K562 (cell line): ENCODE results near the gene CNGA3. TPM values are rescaled to one million over a fixed set of nuclear protein-coding genes. Genes with fewer than 3 reads are reported as not detected.

ENCODE experiments used
- ATF7 ChIP-seq: fragments of 450-650 bp; IDR thresholded peaks from 2 replicates; pipeline ENCODE4 v1.7.1; 2014; ENCODE audit warnings: mild to moderate bottlenecking, moderate library complexity
- CEBPG ChIP-seq, 3 experiments: fragments of 200-800 bp in 1 of 3; sonication (Bioruptor generic) in 1 of 3; sonication (generic) in 1 of 3; formaldehyde crosslinking in 1 of 3; IDR thresholded peaks in 2 of 3; conservative IDR thresholded peaks in 1 of 3; 2 replicates each; pipeline versions ENCODE4 v1.6.1 to v1.8.0; 2016 to 2022; ENCODE audit warnings: missing compliant biosample characterization in 2 of 3, missing genetic modification characterization in 2 of 3, mild to moderate bottlenecking in 1 of 3, missing genetic modification reagents in 1 of 3
- CTCF ChIP-seq, 3 experiments: IDR thresholded peaks in 2 of 3; conservative IDR thresholded peaks in 1 of 3; 2 replicates each; pipeline ENCODE4 v1.5.1; 2011 to 2012; ENCODE audit warnings: low read length in 3 of 3, mild to moderate bottlenecking in 3 of 3, control low read depth in 2 of 3, improper control_type of control experiment in 1 of 3, inconsistent platforms in 1 of 3, low read depth in 1 of 3, mixed read lengths in 1 of 3, moderate library complexity in 1 of 3; ENCODE audit not compliant: insufficient read depth in 2 of 3
- CXXC5 ChIP-seq: fragments of 250-450 bp; sonication (Bioruptor Pico); IDR thresholded peaks from 2 replicates; pipeline ENCODE4 v1.8.0; 2022; ENCODE audit warnings: inconsistent platforms, mild to moderate bottlenecking, moderate library complexity
- DACH1 ChIP-seq: fragments of 450-650 bp; IDR thresholded peaks from 2 replicates; pipeline ENCODE4 v1.6.1; 2018; ENCODE audit not compliant: partially characterized antibody
- FIP1L1 ChIP-seq: fragments of 200-400 bp; formaldehyde crosslinking; IDR thresholded peaks from 2 replicates; pipeline ENCODE4 v1.6.1; 2018; ENCODE audit warnings: mild to moderate bottlenecking, low read depth, low read length; ENCODE audit not compliant: poor library complexity, severe bottlenecking
- HMGN3 ChIP-seq: IDR thresholded peaks from 2 replicates; pipeline ENCODE4 v1.6.1; 2011; ENCODE audit warnings: borderline replicate concordance, low read depth, mild to moderate bottlenecking, mixed read lengths, low read length; ENCODE audit not compliant: insufficient read length; ENCODE audit errors: extremely low read depth
- HNRNPH1 ChIP-seq: fragments of 200-400 bp; formaldehyde crosslinking; optimal IDR thresholded peaks from 2 replicates; pipeline ENCODE3; 2017; ENCODE audit warnings: low read depth, mild to moderate bottlenecking, low read length, moderate library complexity
- KLF16 ChIP-seq: IDR thresholded peaks from 2 replicates; pipeline ENCODE4 v1.6.1; 2016; ENCODE audit warnings: antibody characterized with exemption
- MAFK ChIP-seq: IDR thresholded peaks from 2 replicates; pipeline ENCODE4 v1.6.1; 2011; ENCODE audit warnings: low read length, improper control_type of control experiment
- MYNN ChIP-seq, 2 experiments: sonication (generic); formaldehyde crosslinking in 1 of 2; IDR thresholded peaks; 2 replicates each; pipeline versions ENCODE4 v1.5.0 to v1.6.1; 2016 to 2020; ENCODE audit warnings: antibody characterized with exemption in 1 of 2, missing genetic modification reagents in 1 of 2
- NCOR1 ChIP-seq: fragments of 450-650 bp; IDR thresholded peaks from 2 replicates; pipeline ENCODE4 v1.6.1; 2016; ENCODE audit warnings: mild to moderate bottlenecking, moderate library complexity
- NR4A1 ChIP-seq, 2 experiments: fragments of 250-450 bp in 1 of 2; fragments of 450-650 bp in 1 of 2; sonication (Bioruptor Pico) in 1 of 2; IDR thresholded peaks; 2 replicates each; pipeline versions ENCODE4 v1.4.0 to v1.6.1; 2016 to 2020; ENCODE audit warnings: mild to moderate bottlenecking in 2 of 2, missing compliant biosample characterization in 1 of 2, missing genetic modification characterization in 1 of 2, moderate library complexity in 1 of 2
- TCF7L2 ChIP-seq: fragments of 150-350 bp; IDR thresholded peaks from 2 replicates; pipeline ENCODE4 v1.6.1; 2016; ENCODE audit warnings: low read depth, mild to moderate bottlenecking, low read length, moderate library complexity
- TFE3 ChIP-seq: fragments of 450-650 bp; formaldehyde crosslinking; IDR thresholded peaks from 2 replicates; pipeline ENCODE4 v1.4.0; 2020; ENCODE audit warnings: mild to moderate bottlenecking, mixed read lengths
- ZNF324 ChIP-seq: fragments of 250-450 bp; sonication (Bioruptor Pico); IDR thresholded peaks from 2 replicates; pipeline ENCODE4 v1.4.0; 2020; ENCODE audit warnings: mild to moderate bottlenecking
- polyA plus RNA-seq, 8 experiments: library from polyadenylated mRNA; depleted of rRNA in 4 of 8; stranded (reverse) in 5 of 8; unstranded in 3 of 8; fragments of >200 nt; fragmentation: Nextera tagmentation in 2 of 8; fragmentation: Illumina TruSeq in 1 of 8; extraction: Ambion mirVana in 2 of 8; extraction: Trizol in 1 of 8; gene quantifications; 2 replicates each; pipeline versions ENCODE4 v1.2.1 to v1.2.3, GENCODE V29; 2011 to 2014; ENCODE audit warnings: inconsistent platforms in 1 of 8, missing spikeins in 1 of 8
- total RNA-seq, 7 experiments: library from RNA; depleted of rRNA in 6 of 7; stranded (reverse); fragments of >200 nt in 6 of 7; fragmentation: Illumina TruSeq in 2 of 7; extraction: Trizol in 2 of 7; gene quantifications; 2 replicates each; pipeline versions ENCODE4 v1.2.1 to v1.2.3, GENCODE V29; 2011 to 2021; ENCODE audit warnings: low replicate concordance in 1 of 7

Gene CNGA3
- total and polyA plus RNA-seq, 9 of the 15 experiments (the other 6 are each of a cell fraction or from before 2014, with no cell fraction given), result not detected

- no peak for TF ChIP-seq TFE3
- no peak for TF ChIP-seq FIP1L1
- no peak for TF ChIP-seq MAFK
- TF ChIP-seq TCF7L2, result no peak
- 0 out of 2 replicates have a peak, but pooled peaks have one; percentile 19 for TF ChIP-seq ATF7
- TF ChIP-seq KLF16, result peak; percentile 43; the same call in 1 of the 2 replicates
- TF ChIP-seq CTCF (IDR thresholded peaks at IDR 0.05 in 2 of 3, conservative IDR thresholded peaks at IDR 0.05 in 1 of 3; ENCODE audit: insufficient read depth in 2 of 3, low read depth in 1 of 3, low read length in 3 of 3), result peak; percentile 63 to 90 (median 74)
- TF ChIP-seq MYNN (IDR thresholded peaks at IDR 0.05), result no peak
- no peak for TF ChIP-seq MYNN (CRISPR knock-in tag; IDR thresholded peaks at IDR 0.05)
- peak; percentile 48 for TF ChIP-seq DACH1
- no peak for TF ChIP-seq HNRNPH1
- no peak for TF ChIP-seq CXXC5
- no peak for TF ChIP-seq CEBPG (CRISPR knock-in tag; IDR thresholded peaks at IDR 0.05)
- TF ChIP-seq CEBPG (tag; conservative IDR thresholded peaks at IDR 0.05 in 1 of 2, IDR thresholded peaks at IDR 0.05 in 1 of 2), result no peak
- TF ChIP-seq ZNF324 (CRISPR knock-in tag), result no peak
- TF ChIP-seq HMGN3, result no peak
- 0 out of 2 replicates have a peak, but pooled peaks have one; percentile 13 for TF ChIP-seq NCOR1
- no peak for TF ChIP-seq NR4A1 (CRISPR knock-in tag; IDR thresholded peaks at IDR 0.05)
- no peak for TF ChIP-seq NR4A1 (tag; IDR thresholded peaks at IDR 0.05)
These were observed 66.6 kb downstream of the CNGA3 start (continued) for GRCh38 chr2:98412751-98413458.
